DMS53 treated with DMSO at 0.1 percent for 48 hours (cell line): ENCODE results near the gene CCDC12.

ENCODE experiments used
- DNase-seq: peaks from one replicate; lab custom pipeline; 2025; ENCODE audit not compliant: unreplicated experiment; lab: John Stamatoyannopoulos, UW

Gene CCDC12

GRCh38 chr3:46908294-46908985 is 68.1 kb downstream of the CCDC12 start:
- no peak for DNase-seq

GRCh38 chr3:46907960-46908293 is 68.6 kb downstream of the CCDC12 start:
- DNase-seq = no peak

GRCh38 chr3:46907271-46907670 is 69.3 kb downstream of the CCDC12 start:
- no peak for DNase-seq

- no peak for DNase-seq
Measured at GRCh38 chr3:46906471-46907058, 70.0 kb downstream of the CCDC12 start.

DNA sequence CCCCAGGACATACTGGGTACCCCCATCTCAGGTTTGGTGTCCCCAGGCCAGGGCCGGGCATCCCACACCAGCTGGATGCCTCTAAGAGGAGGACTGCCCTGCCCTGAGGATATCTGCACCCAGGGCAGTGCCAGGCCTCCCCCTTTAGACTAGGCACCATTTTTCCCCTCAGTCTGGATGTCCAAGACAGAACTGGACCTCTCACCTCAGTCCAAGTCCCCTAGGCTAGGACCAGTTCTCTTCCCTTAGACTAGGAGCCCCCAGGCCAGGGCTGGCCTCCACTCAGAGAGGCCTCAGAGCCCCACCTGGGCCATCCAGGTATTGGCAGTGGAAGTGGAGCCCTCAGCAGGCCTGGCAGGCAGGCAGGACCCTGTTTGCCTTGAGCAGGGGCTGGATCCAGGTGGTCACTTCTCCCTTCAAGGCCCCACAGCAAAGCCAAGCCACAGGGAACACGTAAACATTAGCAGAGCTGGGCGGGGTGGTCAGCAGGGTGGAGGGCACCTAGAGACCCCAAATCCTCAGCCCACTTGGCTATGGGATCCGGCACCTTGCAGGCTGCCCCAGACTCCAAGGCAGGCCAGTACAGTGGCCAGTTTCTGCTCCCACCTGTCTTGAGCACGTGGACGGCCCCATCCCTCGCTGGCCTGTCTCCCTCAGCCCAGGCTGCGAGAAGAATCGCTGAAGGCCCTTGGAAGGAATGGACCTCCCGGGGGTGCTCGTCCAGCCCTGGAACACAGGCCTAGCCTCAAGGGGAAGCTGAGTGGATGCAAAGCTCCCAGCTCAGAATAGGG is 70.7 kb downstream of the CCDC12 start:
- no peak for DNase-seq

- DNase-seq = no peak
Measured at GRCh38 chr3:46905213-46905560, 71.4 kb downstream of the CCDC12 start.

DNA sequence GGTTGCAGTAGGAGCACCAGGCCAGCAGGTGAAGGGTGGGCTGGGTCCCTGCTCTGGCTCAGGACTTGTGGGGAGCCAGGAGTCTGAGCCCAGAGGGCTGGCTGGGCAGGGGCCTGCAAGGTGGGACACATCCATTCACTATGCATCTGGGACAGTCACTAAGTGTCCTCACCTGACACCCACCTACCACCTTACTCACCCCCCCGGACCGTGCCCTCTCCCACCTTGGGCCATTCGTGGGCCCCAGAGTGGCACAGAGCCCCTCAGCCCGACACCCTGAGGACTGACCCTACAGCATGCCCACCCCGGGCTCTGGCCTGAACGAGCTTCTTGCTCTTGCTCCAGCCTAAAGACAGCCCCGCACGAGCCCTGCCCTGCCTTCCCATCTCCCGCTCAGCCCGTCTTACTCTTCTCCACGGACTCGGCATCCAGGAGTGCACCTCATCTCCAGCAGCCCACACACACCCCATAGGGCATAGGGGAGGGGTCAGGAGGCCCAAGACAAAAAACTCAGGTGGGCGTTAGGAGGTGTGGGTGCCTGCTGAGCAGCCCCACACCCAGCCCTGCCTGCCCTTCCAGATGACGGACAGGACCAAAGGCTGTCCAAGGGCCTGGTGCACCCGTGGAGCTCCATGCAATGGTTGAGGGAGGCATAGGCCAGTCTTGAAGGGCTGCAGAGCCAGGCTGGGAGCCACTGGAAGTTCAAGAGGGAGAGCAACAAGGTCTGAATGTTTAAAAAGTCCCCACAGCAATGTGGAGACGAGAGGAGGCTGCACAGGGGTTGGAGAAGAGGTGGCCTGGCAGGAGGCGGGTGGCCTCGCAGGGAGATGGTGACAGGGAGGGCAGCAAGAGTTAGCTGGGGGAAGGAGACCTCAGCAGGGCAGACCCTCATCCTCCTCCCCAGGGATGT is 72.0 kb downstream of the CCDC12 start:
- DNase-seq = no peak

DNA sequence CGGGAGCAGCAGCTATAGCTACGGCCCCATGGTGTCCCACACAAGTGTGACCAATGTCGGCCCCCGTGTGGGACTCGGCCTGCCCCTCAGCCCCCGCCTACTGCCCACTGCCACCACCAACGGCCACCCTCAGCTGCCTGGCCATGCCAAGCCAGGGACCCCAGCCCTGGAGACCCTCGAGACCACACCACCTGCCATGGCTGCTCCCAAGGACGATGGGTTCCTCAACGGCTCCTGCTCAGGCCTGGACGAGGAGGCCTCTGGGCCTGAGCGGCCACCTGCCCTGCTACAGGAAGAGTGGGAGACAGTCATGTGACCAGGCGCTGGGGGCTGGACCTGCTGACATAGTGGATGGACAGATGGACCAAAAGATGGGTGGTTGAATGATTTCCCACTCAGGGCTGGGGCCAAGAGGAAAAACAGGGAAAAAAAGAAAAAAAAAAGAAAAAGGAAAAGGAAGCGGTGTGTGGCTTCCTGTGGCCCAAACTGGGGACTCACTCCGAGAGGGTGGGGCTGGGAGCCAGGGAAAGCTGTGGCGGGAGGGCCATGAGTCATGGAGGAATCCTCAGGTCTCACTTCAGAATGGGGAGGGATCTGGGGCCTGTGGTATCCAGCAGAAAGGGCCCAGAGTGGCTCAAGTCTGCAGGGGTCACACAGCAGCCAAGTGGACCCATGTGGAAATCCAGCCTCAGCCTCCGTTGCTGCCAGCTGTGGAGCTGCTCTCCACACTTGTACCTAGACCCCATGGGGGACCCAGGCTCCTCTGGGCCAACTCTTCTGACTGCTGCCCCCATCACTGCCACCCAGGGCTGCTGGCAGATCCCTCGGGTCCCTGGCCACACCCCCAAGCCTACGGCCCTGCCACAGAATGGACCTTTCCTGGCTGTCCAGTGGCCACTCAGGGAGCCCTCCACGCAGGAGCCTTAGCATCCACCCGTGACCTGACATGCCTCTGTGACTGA is 72.9 kb downstream of the CCDC12 start:
- no peak for DNase-seq

DNA sequence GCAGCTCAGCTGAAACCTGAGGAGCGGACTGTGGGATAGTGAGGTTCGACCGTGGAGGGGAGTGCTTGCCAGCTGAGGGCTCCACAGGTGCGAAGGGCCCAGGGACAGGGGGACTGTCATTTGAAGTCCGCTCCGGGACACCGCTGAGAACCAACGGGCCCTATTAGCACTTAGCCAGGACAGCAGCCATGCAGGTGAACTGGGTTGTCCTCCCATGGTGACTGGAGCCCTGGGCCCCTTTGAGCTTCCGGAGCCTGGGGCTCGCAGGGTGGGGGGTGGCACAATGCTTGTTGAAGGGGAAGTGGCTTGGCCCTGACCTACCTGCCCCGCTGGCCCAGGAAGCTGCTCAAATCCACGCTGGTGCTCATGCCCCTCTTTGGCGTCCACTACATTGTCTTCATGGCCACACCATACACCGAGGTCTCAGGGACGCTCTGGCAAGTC is 74.3 kb downstream of the CCDC12 start:
- no peak for DNase-seq

DNA sequence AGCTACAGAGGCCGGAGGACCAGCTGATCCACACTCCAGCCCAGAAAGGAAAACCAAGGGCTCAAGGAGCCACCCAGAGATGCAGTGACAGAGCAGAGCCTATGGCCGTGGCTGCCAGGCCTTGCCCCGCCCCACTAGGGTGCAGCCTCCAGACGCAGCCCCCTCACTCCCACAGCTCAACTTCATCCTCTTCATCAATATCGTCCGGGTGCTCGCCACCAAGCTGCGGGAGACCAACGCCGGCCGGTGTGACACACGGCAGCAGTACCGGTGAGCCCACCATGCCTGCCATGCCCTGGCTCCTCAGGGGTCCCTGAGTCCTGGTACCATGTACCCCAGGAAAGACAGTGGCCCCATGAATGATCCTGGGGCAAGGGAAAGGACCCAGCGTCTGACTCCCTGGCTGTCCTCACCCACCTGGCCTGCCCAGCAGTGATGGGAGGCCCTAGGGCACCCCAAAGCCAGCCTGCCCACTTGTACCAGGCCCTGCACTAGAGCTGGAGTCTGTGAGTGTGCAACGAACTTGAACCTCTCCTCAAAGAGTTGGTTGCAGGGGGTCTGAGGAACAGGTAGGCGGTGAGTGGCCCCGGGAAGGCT is 74.9 kb downstream of the CCDC12 start:
- DNase-seq = no peak

- no peak for DNase-seq
Measured at GRCh38 chr3:46901061-46901460, 75.5 kb downstream of the CCDC12 start.

DNA sequence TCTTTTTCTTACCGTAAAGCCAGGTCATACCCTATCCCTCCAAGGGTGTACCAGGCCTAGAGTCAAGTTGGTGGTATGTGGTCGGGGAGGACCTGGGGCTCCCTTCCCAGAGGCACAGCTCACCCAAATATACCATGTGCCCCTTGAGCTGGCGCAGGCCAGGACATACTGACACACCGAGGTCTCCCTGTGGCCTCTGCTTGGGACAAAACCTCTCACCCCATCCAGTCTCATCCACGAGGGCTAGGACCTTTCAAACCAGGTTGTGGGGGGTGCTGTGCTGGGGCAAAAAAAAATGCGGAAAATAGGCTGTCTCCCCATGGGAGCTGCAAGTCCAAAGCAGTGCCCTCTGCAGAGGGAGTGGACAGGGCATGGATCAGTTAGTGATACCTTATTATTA is 76.2 kb downstream of the CCDC12 start:
- DNase-seq = no peak

GRCh38 chr3:46900007-46900292 is 76.6 kb downstream of the CCDC12 start:
- DNase-seq = no peak

DNA sequence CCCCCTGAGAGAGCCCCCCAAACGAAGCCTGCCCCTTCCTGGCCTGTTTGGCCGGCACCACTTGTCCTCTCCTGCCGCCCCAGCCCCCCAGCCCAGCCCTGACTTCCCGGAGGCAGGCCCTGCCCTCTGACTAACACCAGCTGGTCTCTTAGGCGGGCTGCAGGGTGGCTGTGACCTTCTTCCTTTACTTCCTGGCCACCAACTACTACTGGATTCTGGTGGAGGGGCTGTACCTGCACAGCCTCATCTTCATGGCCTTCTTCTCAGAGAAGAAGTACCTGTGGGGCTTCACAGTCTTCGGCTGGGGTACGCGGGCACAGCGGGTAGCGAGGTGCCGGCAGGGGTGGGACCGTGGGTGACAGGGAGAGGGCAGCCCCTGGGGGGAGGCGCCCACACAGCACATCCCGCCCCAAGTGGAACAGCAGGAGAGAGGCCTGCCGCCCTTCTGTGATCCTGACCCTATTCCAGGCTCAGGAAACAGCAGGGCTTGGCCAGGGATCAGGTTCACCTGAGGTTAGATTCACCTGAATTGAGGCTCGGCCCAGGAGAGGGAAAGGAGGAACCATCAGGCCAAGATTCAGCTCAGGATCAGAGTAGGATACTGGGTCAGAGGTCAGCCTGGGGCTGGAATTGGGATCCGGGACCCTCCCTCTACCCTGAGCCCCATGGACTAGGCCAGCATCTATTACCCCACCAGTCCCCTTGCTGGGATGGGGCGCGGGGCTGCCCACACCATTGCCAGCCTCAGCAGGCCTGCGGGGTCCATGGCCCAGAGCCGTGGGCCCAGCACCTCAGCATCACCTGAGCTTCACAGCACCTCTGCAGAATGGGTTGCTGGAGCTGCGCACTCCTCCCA is 77.2 kb downstream of the CCDC12 start:
- no peak for DNase-seq

- no peak for DNase-seq
Measured at GRCh38 chr3:46898321-46899150, 78.0 kb downstream of the CCDC12 start.

GRCh38 chr3:46897829-46898320 is 78.7 kb downstream of the CCDC12 start:
- no peak for DNase-seq

DNA sequence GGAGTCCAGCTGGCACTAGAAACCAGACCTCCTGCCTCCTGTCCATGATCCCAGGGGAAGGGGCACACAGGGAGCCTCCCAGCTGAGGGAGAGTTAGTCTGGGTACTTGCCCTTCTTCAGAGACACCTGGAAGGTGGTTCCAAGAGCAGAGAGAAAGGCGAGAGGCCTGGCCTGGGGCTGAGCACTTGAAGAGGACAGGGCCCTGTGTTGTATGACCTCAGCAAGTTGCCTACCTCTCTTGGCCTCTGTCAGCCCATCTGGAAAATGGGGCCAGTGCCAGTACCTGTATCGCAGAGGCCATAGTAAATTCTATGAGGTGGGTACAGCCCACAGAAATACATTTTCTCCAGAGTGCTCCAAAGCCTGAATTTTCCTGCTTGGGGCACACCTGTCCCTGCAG is 79.5 kb downstream of the CCDC12 start:
- DNase-seq = no peak

DNA sequence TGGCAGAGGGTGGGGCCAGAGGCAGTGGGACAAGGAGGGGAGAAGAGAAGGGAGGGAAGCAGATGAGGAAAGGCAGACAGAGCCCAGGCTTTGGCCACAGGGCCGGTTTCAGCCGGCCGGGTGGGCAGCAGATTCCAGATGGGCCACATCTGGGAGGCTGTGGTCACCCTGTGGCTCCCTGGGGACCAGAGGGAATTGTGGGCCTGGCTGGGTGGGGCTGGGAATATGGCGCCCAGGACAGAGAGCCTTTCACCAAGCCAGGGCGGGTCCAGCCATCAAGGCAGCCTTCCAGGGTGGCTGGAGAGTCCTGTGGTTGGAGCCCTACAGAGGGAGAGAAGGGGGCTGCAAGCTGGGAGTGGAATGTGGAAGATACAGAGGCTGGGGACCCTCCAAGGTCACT is 80.2 kb downstream of the CCDC12 start:
- no peak for DNase-seq
